Activated naive CD4-positive, alpha-beta T cell treated with anti-CD3 and anti-CD28 coated beads, Interleukin-2, amount 50 U/mL, for 72 hours (primary cell): ENCODE data around the gene DUSP21. TPM values are rescaled to one million over a fixed set of nuclear protein-coding genes. Genes with fewer than 3 reads are reported as not detected.

Experiments used
- total RNA-seq, 2 donors: library from RNA; stranded (reverse); gene quantifications; one replicate each; pipeline ENCODE4 v1.2.3, GENCODE V29; 2022

Gene DUSP21
- total RNA-seq, 2 donors from 2014 or later, result not detected

Other genes starting within 250 kb of the DUSP21 start
- gene KDM6A, start 29.2 kb downstream of the DUSP21 start, total RNA-seq, result 10 to 100 TPM; 20.1 to 24.8 TPM